Right ventricle myocardium superior (tissue), 1 donor: Measurements from ENCODE around the gene TSPAN2. TPM values are rescaled to one million over a fixed set of nuclear protein-coding genes. Genes with fewer than 3 reads are reported as not detected.
A peak's percentile ranks its signal among the peaks of the same experiment; 100 is the strongest.

Experiments used
- ATAC-seq: fragments of 200-7000 bp; cut with Tn5 transposase; one replicate; pipeline ENCODE4 v1.9.1; 2020; ENCODE audit warnings: mild to moderate bottlenecking; ENCODE audit not compliant: poor library complexity
- DNase-seq: peaks from one replicate; pipeline ENCODE4 v3.0.0-alpha.2; 2020
- intact Hi-C: fragments of 100-400 bp; cut with DNase I; formaldehyde crosslinking; loops from one replicate; pipeline ENCODE4 v1.11.2; 2022
- total RNA-seq: library from RNA; stranded (reverse); fragmentation: NEBNext Ultra II Directional; extraction: Animal tissue kit (Norgen Biotek cat#: 25700); gene quantifications from one replicate; pipeline ENCODE4 v1.2.1, GENCODE V29; 2021
- donor health status: DM: no; HTN: yes; CAD: no; lungs with severe emphysema.

TSPAN2 gene
- total RNA-seq, 1 donor from 2014 or later: 12.2 TPM

- ATAC-seq: no peak
- intact Hi-C loops: no loop called here
Measured at GRCh38 chr1:115086176-115086830, 3.0 kb downstream of the TSPAN2 start.

GRCh38 chr1:115084902-115085511 lies 4.3 kb downstream of the TSPAN2 start:
- intact Hi-C loops: no loop called here
- no peak for DNase-seq
- peak; percentile 26 for ATAC-seq

More at GRCh38 chr1:115086176-115086830, 3.0 kb downstream of the TSPAN2 start:
- DNase-seq: no peak

GRCh38 chr1:115082949-115083348 lies 6.4 kb downstream of the TSPAN2 start:
- no peak for ATAC-seq
- DNase-seq: no peak
- intact Hi-C loops: no loop called here

GRCh38 chr1:115078708-115079107 lies 10.6 kb downstream of the TSPAN2 start:
- ATAC-seq: no peak
- no peak for DNase-seq
- intact Hi-C loops: no loop called here

- intact Hi-C loops: no loop called here
- no peak for DNase-seq
- no peak for ATAC-seq
Measured at GRCh38 chr1:115077984-115078330, 11.3 kb downstream of the TSPAN2 start.

GRCh38 chr1:115077286-115077983 lies 11.9 kb downstream of the TSPAN2 start:
- intact Hi-C loops: no loop called here
- ATAC-seq (no peak), DNase-seq (no peak)

GRCh38 chr1:115076384-115076915 lies 12.9 kb downstream of the TSPAN2 start:
- ATAC-seq (no peak), DNase-seq (no peak)
- intact Hi-C loops: no loop called here

- ATAC-seq (no peak), DNase-seq (no peak)
- intact Hi-C loops: no loop called here
Measured at GRCh38 chr1:115074839-115075534, 14.3 kb downstream of the TSPAN2 start.

- intact Hi-C loops: no loop called here
- no peak for DNase-seq
- ATAC-seq: peak; percentile 81
Measured at GRCh38 chr1:115073298-115074087, 15.8 kb downstream of the TSPAN2 start.

GRCh38 chr1:115071012-115071664 lies 18.2 kb downstream of the TSPAN2 start:
- intact Hi-C loops: no loop called here
- no peak for DNase-seq
- no peak for ATAC-seq

- intact Hi-C loops: no loop called here
- DNase-seq (no peak), ATAC-seq (no peak)
Measured at GRCh38 chr1:115069659-115070308, 19.5 kb downstream of the TSPAN2 start.

- ATAC-seq (no peak), DNase-seq (no peak)
- intact Hi-C loops: no loop called here
Measured at GRCh38 chr1:115068826-115069585, 20.3 kb downstream of the TSPAN2 start.

GRCh38 chr1:115067161-115067859 lies 22.0 kb downstream of the TSPAN2 start:
- ATAC-seq (no peak), DNase-seq (no peak)
- intact Hi-C loops: no loop called here

GRCh38 chr1:115065021-115065420 lies 24.3 kb downstream of the TSPAN2 start:
- no peak for DNase-seq
- ATAC-seq: no peak
- intact Hi-C loops: no loop called here

GRCh38 chr1:115064461-115064860 lies 24.8 kb downstream of the TSPAN2 start:
- no peak for DNase-seq
- no peak for ATAC-seq
- intact Hi-C loops: no loop called here

- intact Hi-C loops: no loop called here
- ATAC-seq (no peak), DNase-seq (no peak)
Measured at GRCh38 chr1:115063228-115063901, 25.9 kb downstream of the TSPAN2 start.
